Endothelial cell of umbilical vein (primary cell): Measurements from ENCODE around the gene CYP46A1. TPM values are rescaled to one million over a fixed set of nuclear protein-coding genes. Genes with fewer than 3 reads are reported as not detected.

Experiments used
- BruUV-seq: library from RNA; stranded (reverse); fragments of 400-500 nt; replicated peaks from 2 replicates; lab custom pipeline; 2021; lab: Mats Ljungman, UMichigan
- CTCF ChIA-PET: fragments of 300-600, 350-600 bp; sonication (Branson Sonifier 250); formaldehyde crosslinking; loops from one replicate; lab custom pipeline; 2021; ENCODE audit warnings: antibody characterized with exemption, inconsistent platforms; lab: Charles Lee
- POLR2A ChIA-PET: fragments of 300-600, 350-600 bp; sonication (Branson Sonifier 250); formaldehyde crosslinking; loops from one replicate; lab custom pipeline; 2021; ENCODE audit warnings: antibody characterized with exemption, inconsistent platforms; lab: Charles Lee
- DNase-seq: peaks from one replicate; pipeline ENCODE4 v3.0.0-alpha.2; 2011; ENCODE audit warnings: low read depth, low spot score
- FAIRE-seq: peaks from 2 replicates; lab custom pipeline; 2011; peaks lifted over from hg19 to GRCh38; lab: Jason Lieb, UNC
- H2AFZ ChIP-seq: 2 replicates; pipeline ENCODE4 v1.6.0; 2012; ENCODE audit warnings: low read depth, low read length, control low read depth, inconsistent platforms
- H3K27ac ChIP-seq: 2 replicates; pipeline ENCODE4 v1.5.1; 2011; ENCODE audit warnings: low read depth, mild to moderate bottlenecking, control low read depth, low read length, moderate library complexity; ENCODE audit not compliant: insufficient read depth
- H3K27me3 ChIP-seq, 2 experiments: 2 replicates each; pipeline versions ENCODE4 v1.6.0 to v1.6.1; 2011; ENCODE audit warnings: low read length in 2 of 2, mixed read lengths in 1 of 2; ENCODE audit not compliant: control insufficient read depth in 2 of 2, insufficient read depth in 2 of 2
- H3K36me3 ChIP-seq, 2 experiments: 2 replicates in 1 of 2; 3 replicates in 1 of 2; pipeline ENCODE4 v1.5.1; 2011; ENCODE audit warnings: low read length in 2 of 2, mild to moderate bottlenecking in 1 of 2, moderate library complexity in 1 of 2; ENCODE audit not compliant: control insufficient read depth in 2 of 2, insufficient read depth in 2 of 2; ENCODE audit errors: extremely low read depth in 1 of 2
- H3K4me1 ChIP-seq: 3 replicates; pipeline ENCODE4 v1.5.1; 2011; ENCODE audit warnings: mild to moderate bottlenecking, low read length; ENCODE audit not compliant: control insufficient read depth, insufficient read depth; ENCODE audit errors: extremely low read depth
- H3K4me2 ChIP-seq: 2 replicates; pipeline ENCODE4 v1.6.1; 2011; ENCODE audit warnings: low read length, control low read depth, mixed read lengths; ENCODE audit not compliant: insufficient read depth
- H3K4me3 ChIP-seq, 3 experiments: fragments of 200-600 bp in 1 of 3; sonication (generic), shearing (Covaris generic) in 1 of 3; replicated peaks in 1 of 3; 2 replicates each; pipeline ENCODE4 v1.5.1; 2011 to 2016; ENCODE audit warnings: control low read depth in 3 of 3, low read length in 3 of 3, mild to moderate bottlenecking in 2 of 3, inconsistent platforms in 1 of 3, low read depth in 1 of 3, moderate library complexity in 1 of 3; ENCODE audit not compliant: insufficient read depth in 1 of 3
- H3K79me2 ChIP-seq: 2 replicates; pipeline ENCODE4 v1.6.0; 2012; ENCODE audit warnings: low read length, inconsistent platforms; ENCODE audit not compliant: control insufficient read depth, insufficient read depth
- H3K9ac ChIP-seq: replicated peaks from 2 replicates; pipeline ENCODE3; 2011; ENCODE audit warnings: low read length, control low read depth; ENCODE audit not compliant: insufficient read depth; ENCODE audit errors: extremely low read depth
- H3K9me1 ChIP-seq: replicated peaks from 3 replicates; pipeline ENCODE4 v1.6.0; 2011; ENCODE audit warnings: mild to moderate bottlenecking, low read length; ENCODE audit not compliant: control insufficient read depth, insufficient read depth; ENCODE audit errors: extremely low read depth
- H3K9me3 ChIP-seq: replicated peaks from 2 replicates; pipeline ENCODE4 v1.5.1; 2012; ENCODE audit warnings: low read length, inconsistent platforms; ENCODE audit not compliant: control insufficient read depth, insufficient read depth
- H4K20me1 ChIP-seq: replicated peaks from 2 replicates; pipeline ENCODE3; 2011; ENCODE audit warnings: mild to moderate bottlenecking, low read length; ENCODE audit not compliant: control insufficient read depth, insufficient read depth; ENCODE audit errors: extremely low read depth
- CTCF ChIP-seq, 2 donors: IDR thresholded peaks; 1 replicate in 1 of 2; 2 replicates in 1 of 2; pipeline ENCODE4 v1.5.1; 2011; ENCODE audit warnings: low read length in 2 of 2, mild to moderate bottlenecking in 2 of 2, moderate library complexity in 2 of 2, control low read depth in 1 of 2, inconsistent platforms in 1 of 2, low read depth in 1 of 2; ENCODE audit not compliant: insufficient read depth in 1 of 2; ENCODE audit errors: extremely low read depth in 1 of 2
- EZH2 ChIP-seq: IDR thresholded peaks from 2 replicates; pipeline ENCODE4 v1.6.1; 2012; ENCODE audit warnings: borderline replicate concordance, low read depth, mild to moderate bottlenecking, moderate library complexity, low read length, inconsistent platforms; ENCODE audit not compliant: severe bottlenecking
- FOS ChIP-seq: IDR thresholded peaks from 2 replicates; pipeline ENCODE4 v1.6.1; 2011; ENCODE audit warnings: mild to moderate bottlenecking, low read length, moderate library complexity, borderline replicate concordance; ENCODE audit not compliant: insufficient read depth
- GATA2 ChIP-seq: IDR thresholded peaks from 2 replicates; pipeline ENCODE4 v1.7.0; 2011; ENCODE audit warnings: low read depth, mild to moderate bottlenecking, moderate library complexity, mixed read lengths, low read length; ENCODE audit not compliant: insufficient read length, insufficient read depth
- JUN ChIP-seq: IDR thresholded peaks from 2 replicates; pipeline ENCODE4 v1.6.1; 2011; ENCODE audit warnings: borderline replicate concordance, low read depth; ENCODE audit not compliant: insufficient read length, insufficient read depth
- MAX ChIP-seq: IDR thresholded peaks from 2 replicates; pipeline ENCODE4 v1.6.1; 2011; ENCODE audit not compliant: insufficient read depth, insufficient read length
- MYC ChIP-seq: IDR thresholded peaks from one replicate; pipeline ENCODE4 v1.6.1; 2011; ENCODE audit warnings: mild to moderate bottlenecking, low read depth, low read length
- POLR2A ChIP-seq: IDR thresholded peaks from 2 replicates; pipeline ENCODE4 v1.6.1; 2012; ENCODE audit warnings: low read depth, mild to moderate bottlenecking, control low read depth, low read length
- POLR2AphosphoS5 ChIP-seq: IDR thresholded peaks from 2 replicates; pipeline ENCODE4 v1.6.1; 2012; ENCODE audit warnings: low read depth, mild to moderate bottlenecking, control low read depth, low read length, moderate library complexity; ENCODE audit not compliant: insufficient read depth
- dilution Hi-C: fragments of 300-500 bp; cut with MboI; formaldehyde crosslinking; loops from one replicate; pipeline ENCODE4 v1.15.0; 2019; ENCODE audit warnings: low sequenced_read_pairs; ENCODE audit not compliant: extremely low pct_ligation_motif_present
- intact Hi-C: fragments of 100-400 bp; cut with micrococcal nuclease; formaldehyde crosslinking; loops from one replicate; pipeline ENCODE4 v1.10.0; 2022
- polyA plus RNA-seq, 4 experiments: library from polyadenylated mRNA; depleted of rRNA in 3 of 4; stranded (reverse) in 3 of 4; unstranded in 1 of 4; fragments of >200 nt; gene quantifications; 2 replicates each; pipeline versions ENCODE4 v1.2.1 to v1.2.3, GENCODE V29; 2011 to 2012; ENCODE audit warnings: missing spikeins in 1 of 4
- total RNA-seq: library from RNA; stranded (reverse); gene quantifications from 2 replicates; pipeline ENCODE4 v1.2.3, GENCODE V29; 2021

Gene CYP46A1
- total and polyA plus RNA-seq, 2 donors (not counting 3 experiments of a cell fraction or from before 2014, with no cell fraction given) = 0.03 to 0.24 TPM

GRCh38 chr14:99645545-99646505 is 38.3 kb upstream of the CYP46A1 start:
- Histone ChIP-seq H3K79me2 (no peaks in the 10 kb centered on the region), H3K27ac (no peak overlapping the region), H4K20me1 (no peaks in the 10 kb centered on the region), H3K9ac (no peak overlapping the region), H3K9me1 (no peaks in the 10 kb centered on the region), H3K9me3 (no peaks in the 10 kb centered on the region), H3K4me3 (peak overlapping the region in 2 of 3 experiments; percentile 19 to 24), H3K4me1 (no peaks in the 10 kb centered on the region), H3K36me3 (no peaks in the 10 kb centered on the region), H3K27me3 (no peaks in the 10 kb centered on the region), H2AFZ (peak overlapping the region; percentile 92), H3K4me2 (peak overlapping the region; percentile 33)
- no peak for DNase-seq
- ChIA-PET CTCF (interaction anchor here (1.2 kb wide), 1 partner anchor 8 kb away, joined by 3 read pairs; no protein-coding TSS in a partner anchor), POLR2A (no interaction called here)
- dilution Hi-C loops (no loop called here), intact Hi-C loops (no loop called here)
- FAIRE-seq = no peak
- no TSS peak for BruUV-seq
- TF ChIP-seq JUN = no peak
- no peak for TF ChIP-seq FOS
- no peak for TF ChIP-seq MYC
- no peak for TF ChIP-seq GATA2
- no peak for TF ChIP-seq CTCF (IDR thresholded peaks at IDR 0.05; ENCODE audit: extremely low read depth in 1 of 2, insufficient read depth in 1 of 2, low read depth in 1 of 2, low read length in 2 of 2)
- TF ChIP-seq POLR2A = no peak
- TF ChIP-seq MAX = no peak
- TF ChIP-seq EZH2 = no peak
- no peak for TF ChIP-seq POLR2AphosphoS5
